ENCODE data around the gene CIT. TPM values are rescaled to one million over a fixed set of nuclear protein-coding genes. Genes with fewer than 3 reads are reported as not detected.

CIT gene
- total RNA-seq, 1 donor from 2014 or later: 29.3 TPM

GRCh38 chr12:119689935-119690500 lies 187.1 kb downstream of the CIT start:
- Mint-ChIP-seq H3K36me3 (peaks cover 9% of the 10 kb centered on the region), H3K27ac (no peak overlapping the region)

GRCh38 chr12:119687879-119688278 lies 189.2 kb downstream of the CIT start:
- Mint-ChIP-seq H3K27ac (no peak overlapping the region), H3K9me3 (no peaks in the 10 kb centered on the region), H3K27me3 (ENCODE audit: low read depth) (no peaks in the 10 kb centered on the region), H3K4me1 (peaks cover 17% of the 10 kb centered on the region), H3K4me3 (no peak overlapping the region), H3K36me3 (peaks cover 12% of the 10 kb centered on the region)
- no peak for DNase-seq (ENCODE audit: low spot score in 2 of 2, unreplicated experiment in 2 of 2)
- no peak for TF ChIP-seq CTCF (IDR thresholded peaks at IDR 0.05; ENCODE audit: unreplicated experiment)

More at GRCh38 chr12:119689935-119690500, 187.1 kb downstream of the CIT start:
- H3K27me3 Mint-ChIP-seq (ENCODE audit: low read depth): no peaks in the 10 kb centered on the region
- H3K9me3 Mint-ChIP-seq: no peaks in the 10 kb centered on the region
- no peak for DNase-seq (ENCODE audit: low spot score in 2 of 2, unreplicated experiment in 2 of 2)
- peaks cover 23% of the 10 kb centered on the region for H3K4me1 Mint-ChIP-seq
- no peak for TF ChIP-seq CTCF (IDR thresholded peaks at IDR 0.05; ENCODE audit: unreplicated experiment)
- no peak overlapping the region for H3K4me3 Mint-ChIP-seq

GRCh38 chr12:119687406-119687805 lies 189.7 kb downstream of the CIT start:
- H3K4me3 Mint-ChIP-seq: no peak overlapping the region
- DNase-seq (ENCODE audit: low spot score in 2 of 2, unreplicated experiment in 2 of 2): no peak
- no peaks in the 10 kb centered on the region for H3K9me3 Mint-ChIP-seq
- H3K27me3 Mint-ChIP-seq (ENCODE audit: low read depth): no peaks in the 10 kb centered on the region
- peaks cover 12% of the 10 kb centered on the region for H3K4me1 Mint-ChIP-seq
- H3K27ac Mint-ChIP-seq: no peak overlapping the region
- no peak for TF ChIP-seq CTCF (IDR thresholded peaks at IDR 0.05; ENCODE audit: unreplicated experiment)
- peaks cover 12% of the 10 kb centered on the region for H3K36me3 Mint-ChIP-seq

- H3K27ac Mint-ChIP-seq: no peak overlapping the region
- no peak for DNase-seq (ENCODE audit: low spot score in 2 of 2, unreplicated experiment in 2 of 2)
- H3K4me3 Mint-ChIP-seq: no peak overlapping the region
- H3K4me1 Mint-ChIP-seq: peaks cover 10% of the 10 kb centered on the region
- no peak for TF ChIP-seq CTCF (IDR thresholded peaks at IDR 0.05; ENCODE audit: unreplicated experiment)
- H3K36me3 Mint-ChIP-seq: peaks cover 12% of the 10 kb centered on the region
- no peaks in the 10 kb centered on the region for H3K27me3 Mint-ChIP-seq (ENCODE audit: low read depth)
- H3K9me3 Mint-ChIP-seq: no peaks in the 10 kb centered on the region
Observed at GRCh38 chr12:119686776-119687175, 190.3 kb downstream of the CIT start.

GRCh38 chr12:119686355-119686754 lies 190.8 kb downstream of the CIT start:
- no peak for DNase-seq (ENCODE audit: low spot score in 2 of 2, unreplicated experiment in 2 of 2)
- Mint-ChIP-seq H3K9me3 (no peaks in the 10 kb centered on the region), H3K4me1 (peaks cover 10% of the 10 kb centered on the region), H3K27ac (no peak overlapping the region), H3K4me3 (no peak overlapping the region), H3K36me3 (peaks cover 12% of the 10 kb centered on the region), H3K27me3 (ENCODE audit: low read depth) (no peaks in the 10 kb centered on the region)
- no peak for TF ChIP-seq CTCF (IDR thresholded peaks at IDR 0.05; ENCODE audit: unreplicated experiment)

- Mint-ChIP-seq H3K27me3 (ENCODE audit: low read depth) (no peaks in the 10 kb centered on the region), H3K4me3 (no peak overlapping the region), H3K36me3 (peaks cover 12% of the 10 kb centered on the region), H3K4me1 (peaks cover 10% of the 10 kb centered on the region), H3K9me3 (no peaks in the 10 kb centered on the region), H3K27ac (no peak overlapping the region)
- TF ChIP-seq CTCF (IDR thresholded peaks at IDR 0.05; ENCODE audit: unreplicated experiment): no peak
- no peak for DNase-seq (ENCODE audit: low spot score in 2 of 2, unreplicated experiment in 2 of 2)
Observed at GRCh38 chr12:119685375-119685774, 191.7 kb downstream of the CIT start.

Measured in mesothelial cell of epicardium (in vitro differentiated cells).